ENCODE measurements around the gene TXNRD2.

TXNRD2 gene

GRCh38 chr22:19825904-19826618, 115.6 kb downstream of the TXNRD2 start:
- no peak overlapping the region for H2BK15ac ChIP-seq (ENCODE audit: low read depth, poor library complexity, severe bottlenecking)
- H3K9me3 ChIP-seq (ENCODE audit: control insufficient read depth, low read length), result no peaks in the 10 kb centered on the region
- no peak overlapping the region for H3K4ac ChIP-seq (ENCODE audit: low read depth in 1 of 2, low read length in 2 of 2)
- H2BK12ac ChIP-seq (ENCODE audit: low read length in 2 of 2), result no peak overlapping the region
- DNase-seq, result no peak
- no peak overlapping the region for H2AFZ ChIP-seq (ENCODE audit: low read depth, low read length)
- peaks cover 0 to under 1% of the 10 kb centered on the region in 2 experiments for H3K36me3 ChIP-seq (ENCODE audit: control insufficient read depth in 1 of 2, insufficient read depth in 2 of 2, low read depth in 1 of 2, low read length in 2 of 2)
- no peak overlapping the region for H3K9ac ChIP-seq (ENCODE audit: low read length)
- no peak overlapping the region for H2BK120ac ChIP-seq (ENCODE audit: low read depth, low read length)
- H3K27ac ChIP-seq (ENCODE audit: low read length, poor library complexity, severe bottlenecking), result no peak overlapping the region
- no peak overlapping the region for H3K4me3 ChIP-seq (ENCODE audit: insufficient read depth in 1 of 2, low read depth in 1 of 2, low read length in 2 of 2)
- no peak overlapping the region for H4K91ac ChIP-seq (ENCODE audit: low read length)
- no peak overlapping the region for H2BK5ac ChIP-seq (ENCODE audit: low read depth, low read length, poor library complexity, severe bottlenecking)
- peaks cover 25% of the 10 kb centered on the region for H3K79me1 ChIP-seq (replicated peaks; ENCODE audit: low read length, poor library complexity, severe bottlenecking)
- no peak overlapping the region for H3K4me2 ChIP-seq (ENCODE audit: low read length, poor library complexity, severe bottlenecking)
- no peak overlapping the region for H3K23ac ChIP-seq (ENCODE audit: low read length in 2 of 2)
- no peaks in the 10 kb centered on the region for H3K27me3 ChIP-seq (ENCODE audit: control insufficient read depth in 1 of 2, insufficient read depth in 1 of 2, low read length in 2 of 2)
- WGBS, result 99% methylated on average over 7 of the region's 7 CpGs
- peaks cover 4% of the 10 kb centered on the region for H3K4me1 ChIP-seq (ENCODE audit: control insufficient read depth, insufficient read depth, low read depth, low read length)
- H3K14ac ChIP-seq (ENCODE audit: low read length in 2 of 2), result no peak overlapping the region
- H4K8ac ChIP-seq (ENCODE audit: low read length), result no peak overlapping the region
- H2AK5ac ChIP-seq (ENCODE audit: low read length, severe bottlenecking), result no peak overlapping the region
- H3K18ac ChIP-seq (ENCODE audit: low read depth in 1 of 2, low read length in 2 of 2), result no peak overlapping the region
